Muscle of back (tissue), 13 donors: Measurements from ENCODE around the gene RTP2. TPM values are rescaled to one million over a fixed set of nuclear protein-coding genes. Genes with fewer than 3 reads are reported as not detected.

Experiments used
- DNase-seq, 3 donors: peaks; one replicate each; pipeline versions ENCODE4 v3.0.0 to v3.0.0-alpha.2; 2013
- long read RNA-seq, 9 donors: transcript quantifications; one replicate each; lab custom pipeline, GENCODE V29; 2026
- polyA plus RNA-seq, 10 donors: library from polyadenylated mRNA; unstranded; fragments of 120-200 nt; gene quantifications; one replicate each; pipeline ENCODE4 v1.2.1, GENCODE V29; 2013; ENCODE audit not compliant: insufficient read length in 10 of 10

RTP2 gene
- not detected for polyA plus RNA-seq
- long read RNA-seq, donor 1: 0 reads
- long read RNA-seq, donor 2: 0 reads
- long read RNA-seq, donor 3: 0 reads
- long read RNA-seq, donor 4: 0 reads
- long read RNA-seq, donor 5: 0 reads
- long read RNA-seq, donor 6: 0 reads
- long read RNA-seq, donor 7: 0 reads
- long read RNA-seq, donor 8: 0 reads
- long read RNA-seq, donor 9: 0 reads

- DNase-seq: no peak
Measured at GRCh38 chr3:187702507-187703033, at the start of gene RTP2. Gene RTP2 (minus strand): TSS chr3:187702557. CDS start chr3:187702128, 429 bp downstream.

GRCh38 chr3:187750513-187751123 lies 48.3 kb upstream of the RTP2 start:
- peak in 1 of 3 donors; percentile 29 for DNase-seq

GRCh38 chr3:187750006-187750512 lies 47.7 kb upstream of the RTP2 start:
- peak; percentile 42 to 73 (median 49) for DNase-seq

- peak; percentile 90 to 93 (median 90) for DNase-seq
Measured at GRCh38 chr3:187748050-187748481, 45.7 kb upstream of the RTP2 start.

GRCh38 chr3:187747506-187747905 lies 45.1 kb upstream of the RTP2 start:
- DNase-seq: no peak

- DNase-seq: peak; percentile 42 to 71 (median 53)
Measured at GRCh38 chr3:187746442-187747281, 44.3 kb upstream of the RTP2 start.

GRCh38 chr3:187746059-187746441 lies 43.7 kb upstream of the RTP2 start:
- peak in 1 of 3 donors; percentile 23 for DNase-seq

- DNase-seq: peak; percentile 97 to 99 (median 98)
Measured at GRCh38 chr3:187745201-187746058, 43.1 kb upstream of the RTP2 start, which contains the start of gene BCL6. Gene BCL6 (minus strand): TSS chr3:187745468. CDS start chr3:187733693, 11,775 bp downstream.

GRCh38 chr3:187744169-187745151 lies 42.1 kb upstream of the RTP2 start:
- DNase-seq: peak; percentile 66 to 93 (median 87)

GRCh38 chr3:187743195-187744141 lies 41.1 kb upstream of the RTP2 start:
- DNase-seq: peak; percentile 45 to 82 (median 65)

GRCh38 chr3:187742351-187743171 lies 40.2 kb upstream of the RTP2 start:
- peak; percentile 41 to 63 (median 51) for DNase-seq

GRCh38 chr3:187741403-187742350 lies 39.3 kb upstream of the RTP2 start:
- peak; percentile 71 to 89 (median 82) for DNase-seq

- peak; percentile 68 to 92 (median 84) for DNase-seq
Measured at GRCh38 chr3:187740421-187741399, 38.4 kb upstream of the RTP2 start.

GRCh38 chr3:187739561-187740332 lies 37.4 kb upstream of the RTP2 start:
- DNase-seq: peak; percentile 94 to 97 (median 95)
